ENCODE results near the gene ANKDD1A. TPM values are rescaled to one million over a fixed set of nuclear protein-coding genes. Genes with fewer than 3 reads are reported as not detected.

Gene ANKDD1A
- total and polyA plus RNA-seq, 5 experiments from 2014 or later = 0.06 to 6.0 (median 2.2) TPM

GRCh38 chr15:64987136-64987535 lies 75.4 kb downstream of the ANKDD1A start:
- Mint-ChIP-seq H3K4me3 (peak overlapping the region in 6 of 10 donors; percentile 10 to 45 (median 29)), H3K4me1 (peaks cover 15 to 58% (median 53%) of the 10 kb centered on the region in 4 donors), H3K27me3 (no peaks in the 10 kb centered on the region), H3K9me3 (no peaks in the 10 kb centered on the region), H3K27ac (peak overlapping the region in 4 of 10 donors; percentile 4 to 36 (median 15)), H3K36me3 (peaks cover 0 to 13% (median 0%) of the 10 kb centered on the region in 3 donors)
- ATAC-seq (no peak), DNase-seq (no peak)
- POLR2A ChIA-PET = no interaction called here

DNA sequence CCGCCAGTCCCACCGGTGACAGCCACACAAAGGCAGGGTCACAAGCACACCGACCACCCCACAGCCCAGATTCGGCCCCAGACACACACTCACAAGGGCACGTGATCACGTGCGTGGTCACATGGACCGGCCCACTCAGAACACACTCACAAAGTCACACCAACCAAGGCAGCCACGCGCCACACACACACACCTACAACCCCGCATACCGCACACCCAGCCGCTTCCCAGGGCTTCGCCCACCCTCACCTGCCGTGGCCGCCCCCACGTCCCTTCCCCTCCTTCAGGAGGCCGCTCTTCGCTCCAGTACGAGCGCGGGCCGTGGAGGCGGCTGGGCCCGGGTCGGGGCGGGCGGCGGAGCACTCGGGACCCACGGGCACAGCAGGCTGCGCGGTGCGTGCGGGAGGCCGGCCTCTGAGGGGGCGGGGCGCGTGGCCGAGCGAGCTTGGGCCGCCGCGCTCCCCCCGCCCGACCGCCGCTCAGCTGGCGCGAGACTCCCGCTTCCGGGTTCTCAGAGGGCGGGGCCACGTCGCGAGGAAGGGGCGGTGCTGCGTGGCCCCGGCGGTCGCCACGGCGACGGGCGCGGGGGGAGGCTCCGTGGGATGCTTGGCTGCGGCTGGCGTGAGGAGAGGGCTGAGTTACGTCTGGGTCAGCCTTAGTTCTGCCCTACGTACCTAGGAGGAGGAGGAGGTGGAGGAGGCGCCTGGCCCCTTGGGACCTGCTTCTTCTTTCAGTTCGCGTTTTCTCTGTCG lies 77.9 kb downstream of the ANKDD1A start, which contains the start of gene SPG21:
SPG21 (minus strand) TSS at position 499 of the 752 bp plus-strand sequence. CDS start 6,345 bp downstream, outside the sequence.
- Mint-ChIP-seq H3K27me3 (no peaks in the 10 kb centered on the region), H3K36me3 (peaks cover 0 to 3% (median 0%) of the 10 kb centered on the region in 3 donors), H3K4me1 (peaks cover 15 to 48% (median 46%) of the 10 kb centered on the region in 4 donors), H3K27ac (peak within 1 kb of the TSS; percentile 92 to 99 (median 97)), H3K4me3 (peak within 1 kb of the TSS; percentile 94 to 99 (median 98)), H3K9me3 (no peaks in the 10 kb centered on the region)
- DNase-seq (peak; percentile 80 to 93 (median 88)), ATAC-seq (peak; percentile 89 to 90)
- POLR2A ChIA-PET = interaction anchor here (0.6 to 1.1 kb wide), 4 partner anchors 10 to 315 kb away, joined by 3 to 6 read pairs (median 3); partner anchors contain the start of gene RNU5B-1

DNA sequence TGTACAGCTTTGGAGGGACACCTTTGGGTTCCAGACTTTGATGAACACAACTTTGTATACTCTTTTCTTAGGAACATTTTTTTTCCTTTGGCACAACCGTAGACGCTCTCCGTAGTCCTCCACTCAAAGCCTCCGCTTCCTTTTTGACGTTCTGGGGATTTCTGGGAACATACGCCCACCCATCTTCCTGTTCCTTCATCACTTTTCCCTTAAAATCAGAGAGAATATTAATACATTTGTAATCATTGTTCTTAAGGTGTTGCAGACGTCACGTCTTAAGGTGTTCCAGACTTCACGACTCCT lies 78.4 kb downstream of the ANKDD1A start:
- Mint-ChIP-seq H3K4me1 (peaks cover 14 to 45% (median 42%) of the 10 kb centered on the region in 4 donors), H3K27me3 (no peaks in the 10 kb centered on the region), H3K4me3 (peak overlapping the region; percentile 92 to 99 (median 96)), H3K27ac (peak overlapping the region; percentile 92 to 99 (median 96)), H3K36me3 (no peaks in the 10 kb centered on the region), H3K9me3 (no peaks in the 10 kb centered on the region)
- ATAC-seq = no peak
- POLR2A ChIA-PET = interaction anchor here (0.6 kb wide), 2 partner anchors 11 to 197 kb away, joined by 3 to 6 read pairs; no protein-coding TSS in a partner anchor
- DNase-seq = no peak

DNA sequence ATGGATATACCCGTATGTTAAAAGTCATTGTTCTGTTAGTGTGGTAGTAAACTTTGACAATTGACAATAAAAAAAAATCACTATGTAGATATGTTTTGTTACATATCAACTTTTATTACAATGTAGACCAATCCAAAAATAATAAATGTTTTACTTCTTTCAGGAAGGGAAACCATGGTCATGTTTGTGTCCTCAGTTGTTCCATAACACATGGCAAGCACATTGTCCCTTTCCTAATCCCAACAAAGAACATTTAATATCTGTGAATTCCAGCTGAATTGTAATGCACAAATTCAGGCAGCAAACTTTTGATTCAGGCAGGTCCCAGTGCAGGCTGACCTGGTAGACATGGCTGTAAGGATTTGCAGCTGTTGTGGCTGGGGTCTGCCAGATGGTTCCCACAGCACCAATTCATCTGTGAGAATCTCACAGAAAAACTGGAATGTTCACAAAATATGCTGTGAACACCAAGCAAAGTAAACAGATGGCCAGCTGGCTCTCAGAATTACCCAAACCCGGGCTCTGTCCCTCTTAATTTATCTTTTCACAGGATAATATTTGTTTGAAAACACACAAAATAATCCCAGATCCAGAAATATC lies 79.9 kb downstream of the ANKDD1A start:
- POLR2A ChIA-PET = interaction anchor here (0.7 kb wide), 1 partner anchor 20 kb away, joined by 6 read pairs; no protein-coding TSS in a partner anchor
- Mint-ChIP-seq H3K27ac (peak overlapping the region in 2 of 10 donors; percentile 7 to 10), H3K4me3 (peak overlapping the region in 6 of 10 donors; percentile 4 to 71 (median 42)), H3K4me1 (peaks cover 13 to 36% (median 34%) of the 10 kb centered on the region in 4 donors), H3K9me3 (no peaks in the 10 kb centered on the region), H3K27me3 (no peaks in the 10 kb centered on the region), H3K36me3 (no peaks in the 10 kb centered on the region)
- ATAC-seq (no peak), DNase-seq (no peak)

DNA sequence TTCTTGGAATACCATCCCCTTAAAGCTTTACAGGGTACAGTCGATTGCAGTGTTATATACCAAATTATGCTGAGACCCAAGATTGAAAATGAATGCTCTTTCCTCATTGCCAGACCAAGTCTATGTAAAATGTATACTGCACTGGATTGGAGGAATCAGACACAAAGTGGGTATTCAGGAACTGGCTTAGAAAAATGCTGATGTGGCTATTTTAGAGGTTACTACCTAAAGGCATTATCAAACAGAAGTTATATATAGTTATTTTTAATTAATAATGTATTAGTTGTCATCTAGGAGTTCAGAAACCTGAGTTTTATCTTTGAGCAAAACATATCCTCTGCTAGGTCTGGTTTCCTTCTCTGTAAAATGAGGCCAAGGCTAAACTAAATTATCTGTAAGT lies 81.6 kb downstream of the ANKDD1A start:
- Mint-ChIP-seq H3K4me1 (peaks cover 8 to 20% (median 19%) of the 10 kb centered on the region in 4 donors), H3K4me3 (peak overlapping the region in 1 of 10 donors; percentile 12), H3K9me3 (no peaks in the 10 kb centered on the region), H3K27ac (no peak overlapping the region), H3K27me3 (no peaks in the 10 kb centered on the region), H3K36me3 (no peaks in the 10 kb centered on the region)
- DNase-seq = no peak
- ATAC-seq = no peak
- POLR2A ChIA-PET = no interaction called here

- no peaks in the 10 kb centered on the region for H3K9me3 Mint-ChIP-seq
- H3K4me1 Mint-ChIP-seq = peaks cover 0 to 2% (median 0%) of the 10 kb centered on the region in 4 donors
- H3K27me3 Mint-ChIP-seq = no peaks in the 10 kb centered on the region
- POLR2A ChIA-PET = interaction anchor here (0.6 kb wide), 1 partner anchor 451 kb away, joined by 4 read pairs; no protein-coding TSS in a partner anchor
- no peak overlapping the region for H3K4me3 Mint-ChIP-seq
- no peak for DNase-seq
- H3K27ac Mint-ChIP-seq = no peak overlapping the region
- peaks cover 0 to 5% (median 0%) of the 10 kb centered on the region in 3 donors for H3K36me3 Mint-ChIP-seq
- no peak for ATAC-seq
These were observed 85.4 kb downstream of the ANKDD1A start for GRCh38 chr15:64997066-64997465.

DNA sequence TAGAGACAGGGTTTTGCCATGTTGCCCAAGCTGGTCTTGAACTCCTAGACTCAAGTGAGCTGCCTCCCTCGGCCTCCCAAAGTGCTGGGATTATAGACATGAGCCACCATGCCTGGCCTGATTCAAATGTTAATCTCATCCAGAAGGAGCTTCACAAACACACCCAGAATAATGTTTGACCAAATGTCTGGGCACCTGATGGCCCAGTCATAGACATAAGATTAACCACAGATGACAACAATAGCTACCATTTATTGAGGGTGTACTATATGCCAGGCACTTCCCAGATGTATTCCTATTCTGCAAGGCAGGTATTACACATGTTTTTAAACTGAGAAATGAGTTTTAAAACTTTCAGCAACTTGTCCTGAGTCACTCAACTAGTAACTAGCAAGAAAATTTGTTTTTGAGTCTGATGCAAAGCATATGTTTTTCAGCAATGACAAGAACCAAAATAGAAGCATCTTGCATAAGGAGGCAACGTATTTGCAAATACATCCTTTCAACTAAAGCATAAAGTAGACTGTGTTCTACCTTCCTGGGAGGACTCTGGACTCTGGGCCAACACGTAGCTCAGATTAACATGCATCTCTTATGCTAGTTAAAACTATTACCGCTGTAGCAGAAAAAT lies 86.2 kb downstream of the ANKDD1A start:
- no peaks in the 10 kb centered on the region for H3K9me3 Mint-ChIP-seq
- DNase-seq (no peak), ATAC-seq (no peak)
- H3K27ac Mint-ChIP-seq = no peak overlapping the region
- peaks cover 0 to 2% (median 0%) of the 10 kb centered on the region in 4 donors for H3K4me1 Mint-ChIP-seq
- H3K4me3 Mint-ChIP-seq = no peak overlapping the region
- POLR2A ChIA-PET = interaction anchor here (0.6 kb wide), 1 partner anchor 450 kb away, joined by 4 read pairs; no protein-coding TSS in a partner anchor
- no peaks in the 10 kb centered on the region for H3K27me3 Mint-ChIP-seq
- peaks cover 0 to 11% (median 1%) of the 10 kb centered on the region in 3 donors for H3K36me3 Mint-ChIP-seq

DNA sequence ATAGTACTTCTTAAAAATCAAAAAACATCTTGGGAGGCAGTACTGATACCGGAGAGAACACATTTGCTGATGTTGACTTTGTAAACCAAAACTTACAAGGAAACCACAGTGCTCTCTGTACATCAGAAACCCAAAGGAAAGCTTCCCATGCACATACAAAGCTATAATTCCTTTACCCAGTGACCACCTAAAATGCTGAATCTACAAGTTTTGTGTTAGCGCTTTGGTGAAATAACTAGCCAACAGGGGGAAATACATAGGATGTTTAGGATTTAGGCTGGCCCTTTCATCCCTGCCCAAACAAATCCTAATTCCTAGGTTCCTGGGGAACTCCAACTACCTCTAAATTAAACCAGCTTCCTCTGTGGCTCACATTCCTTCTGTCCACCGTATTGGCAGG lies 93.3 kb downstream of the ANKDD1A start:
- DNase-seq = no peak
- peak overlapping the region in 1 of 10 donors; percentile 21 for H3K27ac Mint-ChIP-seq
- H3K36me3 Mint-ChIP-seq = peaks cover 0 to 53% (median 8%) of the 10 kb centered on the region in 3 donors
- H3K27me3 Mint-ChIP-seq = no peaks in the 10 kb centered on the region
- H3K9me3 Mint-ChIP-seq = no peaks in the 10 kb centered on the region
- POLR2A ChIA-PET = interaction anchor here (0.6 kb wide), 2 partner anchors 42 to 609 kb away, joined by 4 to 5 read pairs; no protein-coding TSS in a partner anchor
- ATAC-seq = no peak
- H3K4me3 Mint-ChIP-seq = no peak overlapping the region
- peaks cover 0 to 6% (median 2%) of the 10 kb centered on the region in 4 donors for H3K4me1 Mint-ChIP-seq

- H3K27ac Mint-ChIP-seq = no peak overlapping the region
These were observed 95.2 kb downstream of the ANKDD1A start for GRCh38 chr15:65006876-65007275.

More at GRCh38 chr15:65006876-65007275, 95.2 kb downstream of the ANKDD1A start:
- H3K4me1 Mint-ChIP-seq = peaks cover 0 to 6% (median 2%) of the 10 kb centered on the region in 4 donors
- DNase-seq (no peak), ATAC-seq (no peak)
- H3K36me3 Mint-ChIP-seq = peaks cover 0 to 57% (median 14%) of the 10 kb centered on the region in 3 donors
- no peak overlapping the region for H3K4me3 Mint-ChIP-seq
- POLR2A ChIA-PET = interaction anchor here (0.7 kb wide), 1 partner anchor 65 kb away, joined by 4 read pairs; no protein-coding TSS in a partner anchor
- H3K9me3 Mint-ChIP-seq = no peaks in the 10 kb centered on the region
- H3K27me3 Mint-ChIP-seq = no peaks in the 10 kb centered on the region

Other genes starting within 250 kb of the ANKDD1A start
- not detected for gene RBPMS2, start 136.3 kb upstream of the ANKDD1A start, total RNA-seq
- not detected for gene RBPMS2, start 136.3 kb upstream of the ANKDD1A start, polyA plus RNA-seq
- under 1 TPM in 1 of 2 experiments, not detected in 1; 0.52 TPM for gene PIF1, start 86.3 kb upstream of the ANKDD1A start, total RNA-seq
- gene PIF1, start 86.3 kb upstream of the ANKDD1A start, polyA plus RNA-seq = under 1 TPM in 2 of 3 donors, not detected in 1; 0.15 to 0.68 TPM
- 1 to 10 TPM; 8.6 TPM for gene PLEKHO2, start 70.0 kb upstream of the ANKDD1A start, total RNA-seq
- 10 to 100 TPM in 2 of 3 donors, 1 to 10 TPM in 1; 8.9 to 19.3 (median 12.0) TPM for gene PLEKHO2, start 70.0 kb upstream of the ANKDD1A start, polyA plus RNA-seq
- gene SPG21, start 78.0 kb downstream of the ANKDD1A start, total RNA-seq = 10 to 100 TPM; 55.2 to 58.2 TPM
- 100 to 1,000 TPM; 117 to 129 (median 124) TPM for gene SPG21, start 78.0 kb downstream of the ANKDD1A start, polyA plus RNA-seq
- gene MTFMT, start 117.7 kb downstream of the ANKDD1A start, total RNA-seq = 10 to 100 TPM; 19.4 to 21.2 TPM
- 10 to 100 TPM; 19.6 to 30.2 (median 23.0) TPM for gene MTFMT, start 117.7 kb downstream of the ANKDD1A start, polyA plus RNA-seq
- gene SLC51B, start 133.5 kb downstream of the ANKDD1A start, total RNA-seq = not detected
- gene SLC51B, start 133.5 kb downstream of the ANKDD1A start, polyA plus RNA-seq = not detected
- not detected for gene RASL12, start 156.1 kb downstream of the ANKDD1A start, total RNA-seq
- gene RASL12, start 156.1 kb downstream of the ANKDD1A start, polyA plus RNA-seq = not detected
- not detected for gene KBTBD13, start 164.8 kb downstream of the ANKDD1A start, total RNA-seq
- gene KBTBD13, start 164.8 kb downstream of the ANKDD1A start, polyA plus RNA-seq = not detected
- 10 to 100 TPM; 14.2 to 16.6 TPM for gene UBAP1L, start 203.3 kb downstream of the ANKDD1A start, total RNA-seq
- gene UBAP1L, start 203.3 kb downstream of the ANKDD1A start, polyA plus RNA-seq = under 1 TPM in 1 of 3 donors, not detected in 2; 0.20 TPM
- 10 to 100 TPM; 37.0 to 44.1 TPM for gene PDCD7, start 221.9 kb downstream of the ANKDD1A start, total RNA-seq
- gene PDCD7, start 221.9 kb downstream of the ANKDD1A start, polyA plus RNA-seq = 10 to 100 TPM; 13.1 to 19.4 (median 15.8) TPM

Measured in naive thymus-derived CD8-positive, alpha-beta T cell (primary cell).